ENCODE data around the gene ECI1.

DNA sequence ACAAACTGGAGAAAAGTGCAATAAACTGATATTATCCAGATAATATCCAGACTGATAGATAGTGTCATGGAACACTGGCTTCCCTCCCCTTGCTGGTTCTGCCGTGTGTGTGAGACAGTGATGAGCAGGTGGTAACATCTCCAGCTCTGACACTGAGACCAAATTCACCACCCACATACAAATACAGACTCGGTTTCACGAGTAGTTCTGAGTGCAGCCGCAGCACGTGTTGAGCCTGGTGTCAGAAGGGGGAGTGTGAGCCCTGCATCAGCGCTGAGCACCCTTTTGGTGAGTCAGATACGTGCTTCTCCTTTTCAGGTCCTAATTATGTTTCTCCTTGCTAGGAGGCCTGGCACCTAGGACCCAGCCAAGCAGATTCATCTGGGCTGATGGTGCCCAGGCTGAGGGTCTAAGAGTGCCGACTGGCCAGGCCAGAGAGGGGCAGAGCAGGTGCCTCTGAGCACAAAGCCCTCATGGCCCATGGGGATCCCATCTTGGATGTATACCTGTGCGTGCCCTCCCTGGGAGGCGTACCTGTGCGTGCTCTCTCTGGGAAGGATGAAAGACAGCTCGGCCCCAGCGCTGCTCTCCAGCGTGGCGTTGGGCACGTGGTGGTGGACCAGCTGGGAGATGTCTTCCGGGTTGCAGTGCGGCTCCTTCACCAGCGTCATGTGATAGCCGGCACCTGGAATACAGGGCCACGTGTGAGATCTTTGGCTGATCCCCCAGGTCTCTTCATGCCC is 43.8 kb upstream of the ECI1 start:
- TF ChIP-seq, protein P1, sequence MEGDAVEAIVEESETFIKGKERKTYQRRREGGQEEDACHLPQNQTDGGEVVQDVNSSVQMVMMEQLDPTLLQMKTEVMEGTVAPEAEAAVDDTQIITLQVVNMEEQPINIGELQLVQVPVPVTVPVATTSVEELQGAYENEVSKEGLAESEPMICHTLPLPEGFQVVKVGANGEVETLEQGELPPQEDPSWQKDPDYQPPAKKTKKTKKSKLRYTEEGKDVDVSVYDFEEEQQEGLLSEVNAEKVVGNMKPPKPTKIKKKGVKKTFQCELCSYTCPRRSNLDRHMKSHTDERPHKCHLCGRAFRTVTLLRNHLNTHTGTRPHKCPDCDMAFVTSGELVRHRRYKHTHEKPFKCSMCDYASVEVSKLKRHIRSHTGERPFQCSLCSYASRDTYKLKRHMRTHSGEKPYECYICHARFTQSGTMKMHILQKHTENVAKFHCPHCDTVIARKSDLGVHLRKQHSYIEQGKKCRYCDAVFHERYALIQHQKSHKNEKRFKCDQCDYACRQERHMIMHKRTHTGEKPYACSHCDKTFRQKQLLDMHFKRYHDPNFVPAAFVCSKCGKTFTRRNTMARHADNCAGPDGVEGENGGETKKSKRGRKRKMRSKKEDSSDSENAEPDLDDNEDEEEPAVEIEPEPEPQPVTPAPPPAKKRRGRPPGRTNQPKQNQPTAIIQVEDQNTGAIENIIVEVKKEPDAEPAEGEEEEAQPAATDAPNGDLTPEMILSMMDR (IDR thresholded peaks at IDR 0.05): no peak
- no peak for TF ChIP-seq POLR2A (IDR thresholded peaks at IDR 0.05)
